Heart right ventricle (tissue), 16 donors: Measurements from ENCODE around the gene CHN2. TPM values are rescaled to one million over a fixed set of nuclear protein-coding genes. Genes with fewer than 3 reads are reported as not detected.

ENCODE experiments used
- ATAC-seq, 8 donors: fragments of 200-7000 bp; cut with Tn5 transposase; one replicate each; pipeline ENCODE4 v1.9.1; 2020; ENCODE audit warnings: mild to moderate bottlenecking in 8 of 8, moderate library complexity in 8 of 8, moderate number of reproducible peaks in 1 of 8
- DNase-seq, 2 donors: peaks; one replicate each; pipeline ENCODE4 v3.0.0-alpha.2; 2020
- H3K27ac ChIP-seq, 10 donors: fragments of 200-600 bp; sonication (generic) in 2 of 10; one replicate each; pipeline versions ENCODE4 v1.5.0 to v1.8.0; 2020 to 2022; ENCODE audit warnings: mild to moderate bottlenecking in 3 of 10
- H3K27me3 ChIP-seq, 7 donors: fragments of 200-600 bp; one replicate each; pipeline ENCODE4 v1.8.0; 2021 to 2022; ENCODE audit warnings: mild to moderate bottlenecking in 2 of 7
- H3K36me3 ChIP-seq, 9 donors: fragments of 200-600 bp; sonication (generic) in 1 of 9; one replicate each; pipeline versions ENCODE4 v1.5.0 to v1.8.0; 2020 to 2022; ENCODE audit warnings: mild to moderate bottlenecking in 2 of 9
- H3K4me1 ChIP-seq, 9 donors: fragments of 200-600 bp; sonication (generic) in 1 of 9; one replicate each; pipeline versions ENCODE4 v1.5.0 to v1.8.0; 2020 to 2022; ENCODE audit warnings: mild to moderate bottlenecking in 4 of 9
- H3K4me3 ChIP-seq, 10 donors: fragments of 200-600 bp; sonication (generic) in 2 of 10; one replicate each; pipeline versions ENCODE4 v1.5.0 to v1.8.0; 2020 to 2022; ENCODE audit warnings: mild to moderate bottlenecking in 7 of 10, moderate library complexity in 2 of 10
- H3K9me3 ChIP-seq, 11 donors: fragments of 200-600 bp in 10 of 11; sonication (generic) in 2 of 11; one replicate each; pipeline versions ENCODE4 v1.5.0 to v1.8.0; 2013 to 2022; ENCODE audit warnings: mild to moderate bottlenecking in 2 of 11, control low read depth in 1 of 11, moderate library complexity in 1 of 11
- WGBS, 2 donors: extraction: QIAGEN DNeasy Blood & Tissue Kit; methylation state at CpG; one replicate each; pipeline ENCODE4 v1.1.7; 2013; ENCODE audit warnings: inconsistent platforms in 1 of 2; 5-methylcytosine and 5-hydroxymethylcytosine counted together
- intact Hi-C, 10 donors: fragments of 100-400 bp; cut with DNase I; formaldehyde crosslinking; loops; one replicate each; pipeline versions ENCODE4 v1.11.1 to v1.14.2; 2022
- polyA plus RNA-seq, 2 donors: library from polyadenylated mRNA; stranded (reverse); fragments of 200-250 nt; gene quantifications; one replicate each; pipeline ENCODE4 v1.2.3, GENCODE V29; 2013
- total RNA-seq, 10 donors: library from RNA; stranded (reverse); fragmentation: NEBNext Ultra II Directional in 3 of 10; extraction: Animal tissue kit (Norgen Biotek cat#: 25700) in 3 of 10; gene quantifications; one replicate each; pipeline versions ENCODE4 v1.2.1 to v1.2.4, GENCODE V29; 2021 to 2023
- TF ChIP-seq, protein P1 (sequence below), 9 donors: fragments of 200-600 bp; sonication (generic) in 2 of 9; IDR thresholded peaks; one replicate each; pipeline versions ENCODE4 v1.5.0 to v1.8.0; 2021 to 2022; ENCODE audit warnings: antibody characterized with exemption in 9 of 9, mild to moderate bottlenecking in 5 of 9, moderate library complexity in 1 of 9
- donor health status: Arrhythmogenic right ventricular cardiomyopathy.
- donor health status: ischemic (EF 13 %, LVEDD 7.1; RV severe dilation, severe dysfunction).
- donor health status: healthy with polysubstance abuse.
- donor health status: DM: no; HTN: yes; CAD: no.
- donor health status: DM: no; HTN: no; CAD: no.
- donor health status: ischemic (EF 25% LVEDD 6.9; RV normal size, moderate dysfunction).
- donor health status: ischemic (EF 25% LVEDD 5.7; RV mildly dilated, moderate dysfunction).
- donor health status: healthy.
- donor health status: DM: yes; HTN: yes; CAD: no.
- donor health status: Ischemic cardiomyopathy.
- donor health status: ischemic (EF 35%, LVEDD 5.7; RV mildly dilated, moderate dysfunction).
- donor health status: nonischemic (EF 11% LVEDD 7.7; RV severe dilation, severe dysfunction).
- donor health status: DM: yes; HTN: yes; CAD: no.
- donor health status: PGD.
- donor health status: ischemic (EF 29% LVEDD 5.4; RV normal size, mild dysfunction).
- donor health status: nonischemic (EF 23%, LVEDD 6.1; RV moderate dilation, normal function).

CHN2 gene
- total and polyA plus RNA-seq, 12 donors, result 5.9 to 54.9 (median 22.6) TPM

DNA sequence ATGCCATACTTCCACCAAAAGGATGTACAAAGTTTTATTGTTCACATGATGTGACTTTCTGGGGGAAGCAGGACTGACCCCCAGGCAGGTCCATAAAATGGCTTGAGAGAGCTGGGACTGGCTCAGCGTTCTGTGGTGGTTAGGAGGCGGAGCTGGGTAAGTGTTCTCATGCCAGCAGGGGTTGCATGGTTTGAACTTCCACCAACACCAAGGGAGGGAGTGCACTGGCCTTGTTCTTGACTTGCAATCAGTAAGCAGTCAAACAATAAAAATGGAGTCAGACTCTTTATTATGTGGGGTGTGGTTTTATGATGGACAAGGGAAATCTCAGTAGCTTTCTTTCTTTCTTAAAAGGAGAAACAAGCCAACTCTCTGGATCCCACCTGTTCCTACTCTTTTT is 273.6 kb downstream of the CHN2 start:
- intact Hi-C loops, result no loop called here
- Histone ChIP-seq H3K9me3 (no peaks in the 10 kb centered on the region), H3K27me3 (no peaks in the 10 kb centered on the region), H3K4me3 (no peak overlapping the region), H3K27ac (no peak overlapping the region), H3K36me3 (no peaks in the 10 kb centered on the region), H3K4me1 (peaks cover 0 to 37% (median 9%) of the 10 kb centered on the region in 9 donors)
- ATAC-seq, result no peak
- 89 to 95% methylated on average over 2 of the region's 2 CpGs for WGBS, 2 donors
- TF ChIP-seq, protein P1, sequence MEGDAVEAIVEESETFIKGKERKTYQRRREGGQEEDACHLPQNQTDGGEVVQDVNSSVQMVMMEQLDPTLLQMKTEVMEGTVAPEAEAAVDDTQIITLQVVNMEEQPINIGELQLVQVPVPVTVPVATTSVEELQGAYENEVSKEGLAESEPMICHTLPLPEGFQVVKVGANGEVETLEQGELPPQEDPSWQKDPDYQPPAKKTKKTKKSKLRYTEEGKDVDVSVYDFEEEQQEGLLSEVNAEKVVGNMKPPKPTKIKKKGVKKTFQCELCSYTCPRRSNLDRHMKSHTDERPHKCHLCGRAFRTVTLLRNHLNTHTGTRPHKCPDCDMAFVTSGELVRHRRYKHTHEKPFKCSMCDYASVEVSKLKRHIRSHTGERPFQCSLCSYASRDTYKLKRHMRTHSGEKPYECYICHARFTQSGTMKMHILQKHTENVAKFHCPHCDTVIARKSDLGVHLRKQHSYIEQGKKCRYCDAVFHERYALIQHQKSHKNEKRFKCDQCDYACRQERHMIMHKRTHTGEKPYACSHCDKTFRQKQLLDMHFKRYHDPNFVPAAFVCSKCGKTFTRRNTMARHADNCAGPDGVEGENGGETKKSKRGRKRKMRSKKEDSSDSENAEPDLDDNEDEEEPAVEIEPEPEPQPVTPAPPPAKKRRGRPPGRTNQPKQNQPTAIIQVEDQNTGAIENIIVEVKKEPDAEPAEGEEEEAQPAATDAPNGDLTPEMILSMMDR (IDR thresholded peaks at IDR 0.05), result no peak
- no peak for DNase-seq

DNA sequence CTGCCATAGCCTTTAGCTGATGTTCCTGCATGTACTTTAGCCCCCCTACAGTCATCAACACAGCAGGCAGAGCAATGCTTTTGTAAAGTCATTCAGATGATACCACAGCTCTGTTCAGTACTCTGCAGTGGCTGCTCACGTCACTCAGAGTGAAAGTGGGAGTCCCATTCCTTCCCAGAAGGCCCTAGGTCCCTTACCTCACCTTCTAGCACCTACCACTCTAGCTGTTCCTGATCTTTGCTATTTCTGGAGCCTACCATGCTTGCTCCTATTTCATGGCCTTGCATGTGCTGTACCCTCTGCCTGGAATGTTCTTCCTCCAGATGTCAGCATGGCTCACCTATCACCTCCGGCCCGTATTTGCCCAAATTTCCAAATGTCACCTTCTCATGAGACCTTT is 274.7 kb downstream of the CHN2 start:
- DNase-seq (no peak), ATAC-seq (peak in 6 of 8 donors; percentile 31 to 92 (median 68))
- Histone ChIP-seq H3K4me1 (peaks cover 0 to 31% (median 9%) of the 10 kb centered on the region in 9 donors), H3K4me3 (no peak overlapping the region), H3K27ac (peak overlapping the region in 2 of 10 donors; percentile 15 to 58), H3K9me3 (no peaks in the 10 kb centered on the region), H3K27me3 (no peaks in the 10 kb centered on the region), H3K36me3 (no peaks in the 10 kb centered on the region)
- intact Hi-C loops, result no loop called here
- WGBS, 2 donors, result 57 to 70% methylated on average over 3 of the region's 3 CpGs
- TF ChIP-seq, protein P1 (IDR thresholded peaks at IDR 0.05), result no peak

DNA sequence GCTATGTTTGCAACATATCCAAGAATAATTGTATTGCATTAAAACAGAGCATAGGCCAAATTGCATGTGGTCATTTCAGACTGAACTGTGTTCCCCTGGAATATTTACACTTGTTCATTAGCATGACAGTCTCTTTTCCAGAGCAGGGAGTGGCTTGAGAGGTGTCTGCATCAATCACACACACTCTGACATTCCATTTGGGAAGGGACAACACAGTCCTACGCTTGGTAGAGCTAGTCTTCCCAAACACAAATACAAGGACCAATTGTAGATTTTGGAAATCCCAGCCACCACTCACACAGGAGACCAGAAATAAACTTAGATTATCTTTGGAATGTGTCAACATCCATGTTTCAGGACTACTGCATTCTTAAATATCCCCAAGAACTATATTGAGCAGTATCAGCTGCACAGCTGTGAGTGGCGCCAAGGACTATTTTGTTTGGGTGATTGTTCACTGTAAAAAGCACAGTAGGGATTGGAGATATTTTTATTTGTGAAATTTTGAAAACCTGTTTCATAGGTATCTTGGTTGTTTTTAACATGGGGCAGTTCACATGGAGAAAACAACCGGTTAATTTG is 275.5 kb downstream of the CHN2 start:
- intact Hi-C loops, result no loop called here
- Histone ChIP-seq H3K9me3 (no peaks in the 10 kb centered on the region), H3K36me3 (no peaks in the 10 kb centered on the region), H3K4me1 (peaks cover 0 to 25% (median 9%) of the 10 kb centered on the region in 9 donors), H3K4me3 (no peak overlapping the region), H3K27me3 (no peaks in the 10 kb centered on the region), H3K27ac (peak overlapping the region in 4 of 10 donors; percentile 3 to 58 (median 22))
- ATAC-seq (peak in 7 of 8 donors; percentile 30 to 73 (median 65)), DNase-seq (no peak)
- WGBS, 2 donors, result 37 to 54% methylated on average over 3 of the region's 3 CpGs
- TF ChIP-seq, protein P1 (IDR thresholded peaks at IDR 0.05), result no peak

DNA sequence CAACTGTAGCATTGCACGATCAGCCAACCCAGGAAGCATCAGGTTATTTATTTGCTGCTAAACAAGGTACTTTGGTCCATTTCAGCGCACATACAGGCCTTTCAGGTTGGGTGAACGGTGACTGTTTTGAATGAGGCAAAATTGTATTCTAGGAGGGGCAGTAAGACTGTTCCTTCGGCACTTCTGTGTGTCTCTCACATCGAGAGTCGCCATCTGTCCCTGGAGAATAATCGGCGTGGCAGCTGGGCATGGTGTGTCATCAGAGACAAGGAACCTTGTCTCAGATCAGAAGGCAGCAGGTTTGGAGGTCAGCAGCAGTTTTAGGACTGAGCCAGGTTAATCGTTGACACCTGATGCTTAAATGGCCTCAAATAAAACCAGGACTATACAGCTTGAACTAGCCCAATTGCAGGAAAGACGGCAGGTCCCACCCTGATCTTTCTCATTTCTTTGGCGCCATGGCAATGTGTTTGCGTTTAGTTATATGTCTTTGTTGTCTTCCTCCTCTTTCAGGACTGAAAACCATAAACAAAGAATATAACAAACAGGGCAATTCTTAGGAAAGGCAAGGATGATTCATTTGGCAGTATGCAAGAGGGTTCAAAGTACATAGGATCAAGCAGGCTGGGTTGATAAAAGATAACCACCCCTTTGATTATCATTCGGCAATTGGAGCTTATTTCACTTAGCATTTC is 277.0 kb downstream of the CHN2 start:
- TF ChIP-seq, protein P1 (IDR thresholded peaks at IDR 0.05), result no peak
- ATAC-seq, result no peak
- 89% methylated on average over 13 of the region's 13 CpGs for WGBS, 2 donors

More for the DNA sequence above, 277.0 kb downstream of the CHN2 start:
- Histone ChIP-seq H3K4me1 (peaks cover 0 to 25% (median 9%) of the 10 kb centered on the region in 9 donors), H3K4me3 (no peak overlapping the region), H3K27ac (no peak overlapping the region), H3K9me3 (no peaks in the 10 kb centered on the region), H3K27me3 (no peaks in the 10 kb centered on the region), H3K36me3 (no peaks in the 10 kb centered on the region)
- intact Hi-C loops, result no loop called here
- DNase-seq, result no peak
